Measurements from ENCODE around the gene ARCN1. TPM values are rescaled to one million over a fixed set of nuclear protein-coding genes. Genes with fewer than 3 reads are reported as not detected.

The ARCN1 gene
- total RNA-seq, 2 donors from 2014 or later = 103 to 111 TPM

DNA sequence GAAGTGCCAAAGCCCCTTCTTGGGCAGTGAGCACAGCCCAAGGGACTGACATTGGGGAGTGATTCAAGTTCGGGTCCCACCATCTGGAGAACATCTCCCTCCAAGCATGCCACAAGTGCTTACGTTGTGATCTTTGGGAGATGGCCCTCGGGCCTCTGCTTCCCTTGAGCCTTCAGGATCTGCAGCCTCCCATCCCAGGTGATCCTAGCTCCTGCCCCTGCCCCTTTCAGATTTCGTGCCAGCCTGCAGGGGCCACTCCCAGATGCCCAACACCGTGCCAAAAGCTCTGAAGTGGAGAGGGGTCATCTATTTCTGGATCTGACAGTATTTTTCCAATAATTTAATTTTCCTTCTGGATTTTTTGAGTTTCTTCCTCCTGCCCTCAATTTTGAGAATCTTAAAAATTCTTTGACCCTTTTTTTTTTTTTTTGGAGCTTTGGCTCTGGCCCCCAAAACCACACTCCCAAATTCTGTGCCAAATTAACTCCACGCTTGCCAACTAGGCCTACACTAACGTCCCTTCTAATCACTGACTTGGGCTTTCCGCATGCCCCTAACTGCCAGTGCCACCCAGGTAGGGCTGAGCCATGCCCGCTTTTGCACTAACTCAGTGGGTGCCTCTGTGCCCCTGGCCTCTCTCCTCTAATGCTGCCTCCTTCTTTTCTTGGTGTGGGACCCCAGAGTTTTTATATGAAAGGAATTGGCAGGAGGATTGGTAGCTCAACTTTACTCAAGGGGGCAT lies 60.5 kb downstream of the ARCN1 start:
- H3K4me1 ChIP-seq = peaks cover 0 to 90% of the 10 kb centered on the region in 2 donors
- no peak overlapping the region for H3K4me3 ChIP-seq
- H3K27me3 ChIP-seq = no peaks in the 10 kb centered on the region
- H3K9me3 ChIP-seq = no peaks in the 10 kb centered on the region
- DNase-seq (ENCODE audit: low spot score) = no peak
- TF ChIP-seq, protein P1, sequence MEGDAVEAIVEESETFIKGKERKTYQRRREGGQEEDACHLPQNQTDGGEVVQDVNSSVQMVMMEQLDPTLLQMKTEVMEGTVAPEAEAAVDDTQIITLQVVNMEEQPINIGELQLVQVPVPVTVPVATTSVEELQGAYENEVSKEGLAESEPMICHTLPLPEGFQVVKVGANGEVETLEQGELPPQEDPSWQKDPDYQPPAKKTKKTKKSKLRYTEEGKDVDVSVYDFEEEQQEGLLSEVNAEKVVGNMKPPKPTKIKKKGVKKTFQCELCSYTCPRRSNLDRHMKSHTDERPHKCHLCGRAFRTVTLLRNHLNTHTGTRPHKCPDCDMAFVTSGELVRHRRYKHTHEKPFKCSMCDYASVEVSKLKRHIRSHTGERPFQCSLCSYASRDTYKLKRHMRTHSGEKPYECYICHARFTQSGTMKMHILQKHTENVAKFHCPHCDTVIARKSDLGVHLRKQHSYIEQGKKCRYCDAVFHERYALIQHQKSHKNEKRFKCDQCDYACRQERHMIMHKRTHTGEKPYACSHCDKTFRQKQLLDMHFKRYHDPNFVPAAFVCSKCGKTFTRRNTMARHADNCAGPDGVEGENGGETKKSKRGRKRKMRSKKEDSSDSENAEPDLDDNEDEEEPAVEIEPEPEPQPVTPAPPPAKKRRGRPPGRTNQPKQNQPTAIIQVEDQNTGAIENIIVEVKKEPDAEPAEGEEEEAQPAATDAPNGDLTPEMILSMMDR (IDR thresholded peaks at IDR 0.05) = no peak
- peak overlapping the region; percentile 10 to 74 for H3K27ac ChIP-seq
- peaks cover 78% of the 10 kb centered on the region for H3K36me3 ChIP-seq

DNA sequence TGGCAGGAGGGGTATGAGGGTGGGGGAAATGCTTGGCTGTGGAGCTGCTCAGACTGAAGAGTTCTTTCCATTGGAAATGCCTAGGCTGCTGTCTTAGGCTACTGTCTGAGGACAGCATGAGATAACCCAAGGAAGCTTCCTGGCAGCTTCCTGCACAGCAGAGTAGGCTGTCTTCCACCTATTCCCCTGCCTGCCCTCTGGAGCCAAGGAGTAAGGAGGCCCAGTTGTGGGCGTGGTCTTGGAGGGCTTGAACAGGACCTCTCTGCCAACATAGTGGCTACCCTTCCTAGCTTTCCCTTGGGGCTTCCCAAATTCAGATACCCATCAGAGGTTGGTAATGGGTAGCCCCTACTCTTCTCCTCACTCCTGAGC lies 61.1 kb downstream of the ARCN1 start:
- Histone ChIP-seq H3K9me3 (no peaks in the 10 kb centered on the region), H3K27me3 (no peaks in the 10 kb centered on the region), H3K36me3 (peaks cover 74% of the 10 kb centered on the region), H3K4me3 (no peak overlapping the region), H3K4me1 (peaks cover 0 to 85% of the 10 kb centered on the region in 2 donors), H3K27ac (peak overlapping the region in 1 of 2 donors; percentile 74)
- TF ChIP-seq, protein P1 (IDR thresholded peaks at IDR 0.05) = no peak
- no peak for DNase-seq (ENCODE audit: low spot score)

DNA sequence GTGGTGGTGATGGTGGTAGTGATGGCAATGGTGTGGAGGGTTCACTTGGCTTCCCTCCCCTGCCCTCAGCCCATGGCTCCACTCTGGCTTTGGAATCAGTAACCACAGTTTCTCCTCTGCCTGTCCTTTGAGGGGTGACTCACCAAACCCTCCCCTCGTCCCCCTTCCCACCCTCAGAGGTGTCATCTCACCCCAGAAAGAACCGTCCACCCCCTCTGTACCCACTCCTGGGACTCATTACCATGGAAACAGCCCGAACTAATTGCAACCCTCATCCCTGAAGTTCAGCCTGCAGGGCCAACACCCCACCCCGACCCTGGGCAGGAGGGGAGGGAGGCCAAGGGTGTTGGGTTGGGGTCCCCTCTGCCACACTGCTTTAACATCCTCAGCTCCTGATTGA lies 61.8 kb downstream of the ARCN1 start:
- H3K9me3 ChIP-seq = no peaks in the 10 kb centered on the region
- H3K4me3 ChIP-seq = no peak overlapping the region
- TF ChIP-seq, protein P1 (IDR thresholded peaks at IDR 0.05) = no peak
- no peaks in the 10 kb centered on the region for H3K27me3 ChIP-seq
- H3K4me1 ChIP-seq = peaks cover 0 to 85% of the 10 kb centered on the region in 2 donors
- DNase-seq (ENCODE audit: low spot score) = no peak
- H3K36me3 ChIP-seq = peaks cover 69% of the 10 kb centered on the region
- H3K27ac ChIP-seq = peak overlapping the region; percentile 74 to 78

DNA sequence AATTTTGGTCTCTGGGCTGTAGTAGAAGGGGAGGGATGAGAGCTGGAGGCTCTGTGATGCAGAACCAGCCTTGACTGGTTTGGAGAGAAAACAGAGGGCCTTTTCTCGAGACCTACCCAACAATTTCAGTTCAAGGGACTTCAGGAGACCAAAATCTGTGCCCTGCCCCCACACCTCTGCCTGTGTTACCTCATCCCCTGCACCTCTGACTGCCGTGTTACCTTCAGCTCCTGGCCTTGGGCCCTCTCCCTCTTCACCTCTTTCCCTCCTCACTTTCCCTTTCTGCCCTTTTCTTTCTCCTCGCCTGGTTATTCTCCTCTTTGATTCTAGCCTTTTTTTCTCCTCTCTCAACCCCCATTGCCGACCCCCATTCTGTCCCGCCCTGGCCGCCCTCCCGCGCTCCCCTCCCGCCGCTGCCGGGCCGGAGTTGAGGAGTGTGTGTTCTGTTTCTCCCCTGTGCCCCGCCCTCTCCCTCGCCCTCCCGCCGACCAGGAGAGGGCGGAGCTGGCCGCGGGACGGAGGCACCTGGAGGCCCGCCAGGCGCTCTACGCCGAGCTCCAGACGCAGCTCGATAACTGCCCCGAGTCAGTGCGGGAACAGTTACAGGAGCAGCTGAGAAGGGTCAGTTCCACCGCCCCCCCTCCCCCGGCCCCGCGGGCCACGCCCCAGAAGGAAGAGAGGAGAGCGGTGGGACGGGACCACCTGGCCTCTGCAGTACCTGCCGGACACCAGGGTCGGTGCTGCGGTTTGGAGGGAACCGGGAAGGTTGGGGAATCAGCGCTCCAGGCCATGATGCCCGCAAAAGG lies 62.4 kb downstream of the ARCN1 start:
- no peak for DNase-seq (ENCODE audit: low spot score)
- H3K36me3 ChIP-seq = peaks cover 69% of the 10 kb centered on the region
- H3K4me1 ChIP-seq = peaks cover 0 to 83% of the 10 kb centered on the region in 2 donors
- TF ChIP-seq, protein P1 (IDR thresholded peaks at IDR 0.05) = peak in 1 of 2 donors; percentile 58
- no peaks in the 10 kb centered on the region for H3K9me3 ChIP-seq
- H3K27ac ChIP-seq = peak overlapping the region; percentile 74 to 78
- peak overlapping the region in 1 of 2 donors; percentile 32 for H3K4me3 ChIP-seq
- H3K27me3 ChIP-seq = no peaks in the 10 kb centered on the region

DNA sequence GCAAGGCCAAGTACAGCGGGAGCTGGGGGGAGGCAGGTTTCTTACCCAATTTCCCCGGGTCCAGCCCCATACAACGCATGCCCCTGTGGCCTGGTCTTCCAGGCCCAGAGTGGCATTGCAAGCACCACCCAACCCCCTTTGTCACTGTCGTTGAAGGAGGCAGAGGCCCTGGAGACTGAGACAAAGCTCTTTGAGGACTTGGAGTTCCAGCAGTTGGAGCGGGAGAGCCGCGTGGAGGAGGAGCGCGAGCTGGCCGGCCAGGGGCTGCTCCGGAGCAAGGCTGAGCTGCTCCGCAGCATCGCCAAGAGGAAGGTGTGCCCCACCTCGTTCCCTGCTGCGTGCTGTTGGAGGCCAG lies 63.0 kb downstream of the ARCN1 start:
- peaks cover 0 to 83% of the 10 kb centered on the region in 2 donors for H3K4me1 ChIP-seq
- H3K27me3 ChIP-seq = no peaks in the 10 kb centered on the region
- DNase-seq (ENCODE audit: low spot score) = no peak

More for the DNA sequence above, 63.0 kb downstream of the ARCN1 start:
- Histone ChIP-seq H3K27ac (peak overlapping the region; percentile 74 to 78), H3K4me3 (peak overlapping the region in 1 of 2 donors; percentile 32), H3K9me3 (no peaks in the 10 kb centered on the region), H3K36me3 (peaks cover 66% of the 10 kb centered on the region)
- TF ChIP-seq, protein P1 (IDR thresholded peaks at IDR 0.05) = no peak

All from right atrium auricular region (tissue), 2 donors.